Hematopoietic multipotent progenitor cell treated with erythropoietin and hydrocortisone succinate and interleukin-3 and kit ligand, for 17 days (in vitro differentiated cells): ENCODE data around the gene HERC4.
"Not testable (repeated sequence)": the region's sequence is repeated elsewhere in the genome, so short reads cannot be mapped to it uniquely, and the experiment has no call there.

Experiments used
- DNase-seq: peaks from one replicate; pipeline ENCODE4 v3.0.0-alpha.2; 2015; ENCODE audit warnings: low spot score

Gene HERC4

GRCh38 chr10:68047554-68048327 is 27.3 kb downstream of the HERC4 start:
- DNase-seq, result no peak

- DNase-seq, result no peak
Observed at GRCh38 chr10:68047122-68047521, 28.0 kb downstream of the HERC4 start.

GRCh38 chr10:68046642-68047041 is 28.4 kb downstream of the HERC4 start:
- no peak for DNase-seq

GRCh38 chr10:68043030-68043429 is 32.1 kb downstream of the HERC4 start:
- no peak for DNase-seq

- peak; percentile 57 for DNase-seq
Observed at GRCh38 chr10:68032113-68032512, 43.0 kb downstream of the HERC4 start.

GRCh38 chr10:68027429-68027828 is 47.7 kb downstream of the HERC4 start:
- DNase-seq, result no peak

- DNase-seq, result no peak
Observed at GRCh38 chr10:68023292-68023691, 51.8 kb downstream of the HERC4 start.

GRCh38 chr10:68022324-68022723 is 52.8 kb downstream of the HERC4 start:
- DNase-seq, result not testable (repeated sequence)

- not testable (repeated sequence) for DNase-seq
Observed at GRCh38 chr10:68016519-68016918, 58.6 kb downstream of the HERC4 start.

- DNase-seq, result no peak
Observed at GRCh38 chr10:68010426-68010940, 64.6 kb downstream of the HERC4 start.

- no peak for DNase-seq
Observed at GRCh38 chr10:68007356-68007755, 67.7 kb downstream of the HERC4 start.

GRCh38 chr10:68001539-68001938 is 73.5 kb downstream of the HERC4 start:
- no peak for DNase-seq

- no peak for DNase-seq
Observed at GRCh38 chr10:68001000-68001399, 74.1 kb downstream of the HERC4 start.

- no peak for DNase-seq
Observed at GRCh38 chr10:67990093-67990492, 85.0 kb downstream of the HERC4 start.

- DNase-seq, result no peak
Observed at GRCh38 chr10:67988606-67989005, 86.5 kb downstream of the HERC4 start.

- DNase-seq, result not testable (repeated sequence)
Observed at GRCh38 chr10:67982603-67983002, 92.5 kb downstream of the HERC4 start.

- no peak for DNase-seq
Observed at GRCh38 chr10:67978749-67979148, 96.3 kb downstream of the HERC4 start.

- DNase-seq, result no peak
Observed at GRCh38 chr10:67977251-67977650, 97.8 kb downstream of the HERC4 start.

- no peak for DNase-seq
Observed at GRCh38 chr10:67976292-67977245, 98.5 kb downstream of the HERC4 start.

- DNase-seq, result no peak
Observed at GRCh38 chr10:67975871-67976270, 99.2 kb downstream of the HERC4 start.

- DNase-seq, result no peak
Observed at GRCh38 chr10:67971311-67971710, 103.8 kb downstream of the HERC4 start.

GRCh38 chr10:67969875-67970274 is 105.2 kb downstream of the HERC4 start:
- no peak for DNase-seq

GRCh38 chr10:67966035-67966434 is 109.0 kb downstream of the HERC4 start:
- not testable (repeated sequence) for DNase-seq
